ELF-1 (cell line): Measurements from ENCODE around the gene L3MBTL4.
A peak's percentile ranks its signal among the peaks of the same experiment; 100 is the strongest.

Experiments used
- DNase-seq: peaks from one replicate; pipeline ENCODE4 v3.0.0-alpha.2; 2016; ENCODE audit warnings: low read depth, low spot score

L3MBTL4 gene

GRCh38 chr18:6044319-6044718 lies 370.4 kb downstream of the L3MBTL4 start:
- no peak for DNase-seq

- no peak for DNase-seq
Observed at GRCh38 chr18:6039055-6039454, 375.7 kb downstream of the L3MBTL4 start.

- DNase-seq, result no peak
Observed at GRCh38 chr18:6031442-6031841, 383.3 kb downstream of the L3MBTL4 start.

GRCh38 chr18:6031002-6031401 lies 383.7 kb downstream of the L3MBTL4 start:
- DNase-seq, result no peak

GRCh38 chr18:6024745-6025248 lies 389.9 kb downstream of the L3MBTL4 start:
- no peak for DNase-seq

GRCh38 chr18:6023551-6023950 lies 391.2 kb downstream of the L3MBTL4 start:
- DNase-seq, result no peak

- DNase-seq, result peak; percentile 60
Observed at GRCh38 chr18:6022845-6023244, 391.9 kb downstream of the L3MBTL4 start.

GRCh38 chr18:6022074-6022444 lies 392.7 kb downstream of the L3MBTL4 start:
- DNase-seq, result no peak

GRCh38 chr18:6021306-6022073 lies 393.2 kb downstream of the L3MBTL4 start:
- no peak for DNase-seq

GRCh38 chr18:6018671-6019070 lies 396.0 kb downstream of the L3MBTL4 start:
- peak; percentile 32 for DNase-seq

GRCh38 chr18:6017171-6017570 lies 397.5 kb downstream of the L3MBTL4 start:
- DNase-seq, result no peak

- DNase-seq, result no peak
Observed at GRCh38 chr18:6015364-6015763, 399.3 kb downstream of the L3MBTL4 start.

GRCh38 chr18:6013171-6013810 lies 401.4 kb downstream of the L3MBTL4 start:
- DNase-seq, result no peak

GRCh38 chr18:6010921-6011320 lies 403.8 kb downstream of the L3MBTL4 start:
- no peak for DNase-seq

GRCh38 chr18:6010284-6010683 lies 404.4 kb downstream of the L3MBTL4 start:
- no peak for DNase-seq

- DNase-seq, result no peak
Observed at GRCh38 chr18:6009756-6010155, 405.0 kb downstream of the L3MBTL4 start.

GRCh38 chr18:6004683-6005082 lies 410.0 kb downstream of the L3MBTL4 start:
- no peak for DNase-seq

GRCh38 chr18:6004119-6004518 lies 410.6 kb downstream of the L3MBTL4 start:
- no peak for DNase-seq

- DNase-seq, result no peak
Observed at GRCh38 chr18:6001867-6002266, 412.8 kb downstream of the L3MBTL4 start.

GRCh38 chr18:5998907-5999306 lies 415.8 kb downstream of the L3MBTL4 start:
- DNase-seq, result no peak

- peak; percentile 47 for DNase-seq
Observed at GRCh38 chr18:5998166-5998881, 416.4 kb downstream of the L3MBTL4 start.

GRCh38 chr18:5997361-5997760 lies 417.4 kb downstream of the L3MBTL4 start:
- DNase-seq, result no peak
